HG03139 (cell line): ENCODE results near the gene PPP1R15A.
"Not testable (repeated sequence)": the region's sequence is repeated elsewhere in the genome, so short reads cannot be mapped to it uniquely, and the experiment has no call there.

Experiments
- ATAC-seq: cut with Tn5 transposase; IDR thresholded peaks from one replicate; pipeline ENCODE4 v1.9.1; 2021; ENCODE audit not compliant: unreplicated experiment

PPP1R15A gene

GRCh38 chr19:48872182-48872883 lies at the start of gene PPP1R15A:
TSS of gene PPP1R15A (plus strand) at chr19:48872421. CDS start at chr19:48873234, 813 bp downstream.
- ATAC-seq = no peak

- ATAC-seq = no peak
These were observed 49.7 kb upstream of the PPP1R15A start for GRCh38 chr19:48822514-48822913.

- no peak for ATAC-seq
These were observed 45.6 kb upstream of the PPP1R15A start for GRCh38 chr19:48826606-48827020.

GRCh38 chr19:48830088-48830487 lies 42.1 kb upstream of the PPP1R15A start:
- no peak for ATAC-seq

GRCh38 chr19:48830965-48831364 lies 41.3 kb upstream of the PPP1R15A start:
- no peak for ATAC-seq

- no peak for ATAC-seq
These were observed 39.2 kb upstream of the PPP1R15A start for GRCh38 chr19:48833049-48833448.

GRCh38 chr19:48833977-48834376 lies 38.2 kb upstream of the PPP1R15A start:
- no peak for ATAC-seq

GRCh38 chr19:48835734-48836088 lies 36.5 kb upstream of the PPP1R15A start:
- ATAC-seq = peak; percentile 74

- ATAC-seq = no peak
These were observed 35.9 kb upstream of the PPP1R15A start, which contains the start of gene HSD17B14 for GRCh38 chr19:48836089-48837017. TSS of gene HSD17B14 (minus strand) at chr19:48836491. CDS start at chr19:48836411, 80 bp downstream.

- no peak for ATAC-seq
These were observed 35.1 kb upstream of the PPP1R15A start for GRCh38 chr19:48837051-48837524.

- no peak for ATAC-seq
These were observed 34.5 kb upstream of the PPP1R15A start for GRCh38 chr19:48837687-48838086.

- no peak for ATAC-seq
These were observed 31.2 kb upstream of the PPP1R15A start for GRCh38 chr19:48841047-48841446.

- ATAC-seq = no peak
These were observed 30.6 kb upstream of the PPP1R15A start for GRCh38 chr19:48841571-48841970.

GRCh38 chr19:48842789-48843162 lies 29.4 kb upstream of the PPP1R15A start:
- ATAC-seq = no peak

- no peak for ATAC-seq
These were observed 27.7 kb upstream of the PPP1R15A start for GRCh38 chr19:48844472-48844871.

GRCh38 chr19:48845384-48845783 lies 26.8 kb upstream of the PPP1R15A start:
- no peak for ATAC-seq

GRCh38 chr19:48846659-48847058 lies 25.6 kb upstream of the PPP1R15A start:
- not testable (repeated sequence) for ATAC-seq

- ATAC-seq = no peak
These were observed 19.9 kb upstream of the PPP1R15A start for GRCh38 chr19:48852292-48852691.

- no peak for ATAC-seq
These were observed 18.7 kb upstream of the PPP1R15A start for GRCh38 chr19:48853483-48853882.

- ATAC-seq = no peak
These were observed 18.1 kb upstream of the PPP1R15A start for GRCh38 chr19:48854103-48854502.

- no peak for ATAC-seq
These were observed 15.3 kb upstream of the PPP1R15A start for GRCh38 chr19:48856921-48857320.
